ENCODE data around the gene SERINC1. TPM values are rescaled to one million over a fixed set of nuclear protein-coding genes. Genes with fewer than 3 reads are reported as not detected.

SERINC1 gene
- polyA plus RNA-seq, 1 donor from 2014 or later = 879 TPM

DNA sequence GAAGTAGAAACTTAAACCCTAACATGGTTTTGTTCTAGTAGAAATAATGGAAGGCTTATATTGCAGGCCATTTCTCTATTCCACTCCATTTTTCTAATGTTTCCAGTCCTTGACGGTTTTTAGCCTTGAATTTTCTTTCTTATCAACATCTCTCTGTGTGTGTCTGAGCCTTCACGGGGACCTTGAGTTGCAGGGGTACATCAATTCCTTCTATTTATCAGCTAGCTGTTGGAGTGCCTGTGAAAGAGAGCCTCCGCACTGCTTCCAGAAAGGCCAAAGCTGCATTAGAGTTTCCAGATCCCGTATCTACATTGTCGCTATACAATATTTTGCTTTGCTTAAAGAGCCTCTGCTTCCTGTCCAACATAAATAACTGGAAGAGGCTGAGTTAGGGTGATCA, 77.6 kb downstream of the SERINC1 start:
- no peak overlapping the region for H3K4me3 ChIP-seq (ENCODE audit: low read length)
- no peaks in the 10 kb centered on the region for H3F3A ChIP-seq (ENCODE audit: insufficient read depth, low read length, poor library complexity, severe bottlenecking)
- H3K4me2 ChIP-seq (ENCODE audit: low read length) = no peak overlapping the region
- no peak for TF ChIP-seq EZH2 (IDR thresholded peaks at IDR 0.05; ENCODE audit: borderline replicate concordance, insufficient read depth, low read length, poor library complexity, severe bottlenecking)
- TF ChIP-seq MXI1 (conservative IDR thresholded peaks at IDR 0.05; ENCODE audit: poor library complexity, severe bottlenecking) = no peak
- no peak for TF ChIP-seq POLR2AphosphoS5 (IDR thresholded peaks at IDR 0.05)
- no peak for TF ChIP-seq EP300 (conservative IDR thresholded peaks at IDR 0.05; ENCODE audit: poor library complexity, severe bottlenecking)
- TF ChIP-seq, protein P1, sequence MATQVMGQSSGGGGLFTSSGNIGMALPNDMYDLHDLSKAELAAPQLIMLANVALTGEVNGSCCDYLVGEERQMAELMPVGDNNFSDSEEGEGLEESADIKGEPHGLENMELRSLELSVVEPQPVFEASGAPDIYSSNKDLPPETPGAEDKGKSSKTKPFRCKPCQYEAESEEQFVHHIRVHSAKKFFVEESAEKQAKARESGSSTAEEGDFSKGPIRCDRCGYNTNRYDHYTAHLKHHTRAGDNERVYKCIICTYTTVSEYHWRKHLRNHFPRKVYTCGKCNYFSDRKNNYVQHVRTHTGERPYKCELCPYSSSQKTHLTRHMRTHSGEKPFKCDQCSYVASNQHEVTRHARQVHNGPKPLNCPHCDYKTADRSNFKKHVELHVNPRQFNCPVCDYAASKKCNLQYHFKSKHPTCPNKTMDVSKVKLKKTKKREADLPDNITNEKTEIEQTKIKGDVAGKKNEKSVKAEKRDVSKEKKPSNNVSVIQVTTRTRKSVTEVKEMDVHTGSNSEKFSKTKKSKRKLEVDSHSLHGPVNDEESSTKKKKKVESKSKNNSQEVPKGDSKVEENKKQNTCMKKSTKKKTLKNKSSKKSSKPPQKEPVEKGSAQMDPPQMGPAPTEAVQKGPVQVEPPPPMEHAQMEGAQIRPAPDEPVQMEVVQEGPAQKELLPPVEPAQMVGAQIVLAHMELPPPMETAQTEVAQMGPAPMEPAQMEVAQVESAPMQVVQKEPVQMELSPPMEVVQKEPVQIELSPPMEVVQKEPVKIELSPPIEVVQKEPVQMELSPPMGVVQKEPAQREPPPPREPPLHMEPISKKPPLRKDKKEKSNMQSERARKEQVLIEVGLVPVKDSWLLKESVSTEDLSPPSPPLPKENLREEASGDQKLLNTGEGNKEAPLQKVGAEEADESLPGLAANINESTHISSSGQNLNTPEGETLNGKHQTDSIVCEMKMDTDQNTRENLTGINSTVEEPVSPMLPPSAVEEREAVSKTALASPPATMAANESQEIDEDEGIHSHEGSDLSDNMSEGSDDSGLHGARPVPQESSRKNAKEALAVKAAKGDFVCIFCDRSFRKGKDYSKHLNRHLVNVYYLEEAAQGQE (IDR thresholded peaks at IDR 0.05; ENCODE audit: borderline replicate concordance) = no peak
- no peak for TF ChIP-seq SMC3 (conservative IDR thresholded peaks at IDR 0.05; ENCODE audit: poor library complexity)
- TF ChIP-seq, protein P2, sequence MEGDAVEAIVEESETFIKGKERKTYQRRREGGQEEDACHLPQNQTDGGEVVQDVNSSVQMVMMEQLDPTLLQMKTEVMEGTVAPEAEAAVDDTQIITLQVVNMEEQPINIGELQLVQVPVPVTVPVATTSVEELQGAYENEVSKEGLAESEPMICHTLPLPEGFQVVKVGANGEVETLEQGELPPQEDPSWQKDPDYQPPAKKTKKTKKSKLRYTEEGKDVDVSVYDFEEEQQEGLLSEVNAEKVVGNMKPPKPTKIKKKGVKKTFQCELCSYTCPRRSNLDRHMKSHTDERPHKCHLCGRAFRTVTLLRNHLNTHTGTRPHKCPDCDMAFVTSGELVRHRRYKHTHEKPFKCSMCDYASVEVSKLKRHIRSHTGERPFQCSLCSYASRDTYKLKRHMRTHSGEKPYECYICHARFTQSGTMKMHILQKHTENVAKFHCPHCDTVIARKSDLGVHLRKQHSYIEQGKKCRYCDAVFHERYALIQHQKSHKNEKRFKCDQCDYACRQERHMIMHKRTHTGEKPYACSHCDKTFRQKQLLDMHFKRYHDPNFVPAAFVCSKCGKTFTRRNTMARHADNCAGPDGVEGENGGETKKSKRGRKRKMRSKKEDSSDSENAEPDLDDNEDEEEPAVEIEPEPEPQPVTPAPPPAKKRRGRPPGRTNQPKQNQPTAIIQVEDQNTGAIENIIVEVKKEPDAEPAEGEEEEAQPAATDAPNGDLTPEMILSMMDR (IDR thresholded peaks at IDR 0.05; ENCODE audit: poor library complexity, severe bottlenecking) = no peak
- no peak for TF ChIP-seq RAD21 (conservative IDR thresholded peaks at IDR 0.05)
- no peak for TF ChIP-seq TAF1 (IDR thresholded peaks at IDR 0.05; ENCODE audit: low read depth)
- H3K79me2 ChIP-seq (replicated peaks; ENCODE audit: insufficient read depth, low read length) = no peaks in the 10 kb centered on the region
- no peaks in the 10 kb centered on the region for H3K27me3 ChIP-seq (ENCODE audit: insufficient read depth, low read depth, low read length)
- no peaks in the 10 kb centered on the region for H3K36me3 ChIP-seq (ENCODE audit: insufficient read depth, low read length)
- H3K27ac ChIP-seq (ENCODE audit: low read length) = no peak overlapping the region
- no peaks in the 10 kb centered on the region for H4K20me1 ChIP-seq (ENCODE audit: insufficient read depth)
- H3K9ac ChIP-seq (ENCODE audit: low read length) = no peak overlapping the region
- no peak overlapping the region for H2AFZ ChIP-seq (ENCODE audit: low read depth, low read length)
- H3K9me2 ChIP-seq (ENCODE audit: insufficient read depth, low read length) = no peaks in the 10 kb centered on the region
- H3K9me3 ChIP-seq (ENCODE audit: low read length) = no peaks in the 10 kb centered on the region

DNA sequence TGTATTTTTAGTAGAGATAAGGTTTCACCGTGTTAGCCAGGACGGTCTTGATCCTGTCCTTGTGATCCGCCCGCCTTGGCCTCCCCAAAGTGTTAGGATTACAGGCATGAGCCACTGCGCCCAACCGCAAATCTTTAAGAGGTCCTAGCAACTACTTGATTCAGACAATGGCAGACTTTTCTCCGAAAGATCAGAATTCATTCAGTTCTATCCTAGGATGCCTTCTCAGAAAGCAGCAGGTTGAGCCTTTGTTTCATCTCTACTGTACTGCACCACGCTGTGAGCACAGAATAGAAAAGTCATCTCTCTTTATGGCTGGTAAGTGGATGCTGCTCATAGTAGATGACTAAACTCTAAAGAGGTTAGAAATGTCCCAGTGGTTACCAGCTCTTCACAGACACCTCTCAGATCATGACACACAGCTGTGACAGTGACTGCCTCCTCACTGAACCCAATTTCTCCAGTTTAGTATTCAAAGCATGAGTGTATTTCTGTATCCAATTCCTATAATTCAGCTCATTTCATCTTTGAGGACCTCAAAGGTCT, 78.2 kb downstream of the SERINC1 start:
- Histone ChIP-seq H3K27ac (ENCODE audit: low read length) (no peak overlapping the region), H4K20me1 (ENCODE audit: insufficient read depth) (no peaks in the 10 kb centered on the region), H3K79me2 (replicated peaks; ENCODE audit: insufficient read depth, low read length) (no peaks in the 10 kb centered on the region), H3K9me2 (ENCODE audit: insufficient read depth, low read length) (no peaks in the 10 kb centered on the region), H3K4me3 (ENCODE audit: low read length) (no peak overlapping the region), H3K9me3 (ENCODE audit: low read length) (no peaks in the 10 kb centered on the region), H3K36me3 (ENCODE audit: insufficient read depth, low read length) (no peaks in the 10 kb centered on the region), H3K4me2 (ENCODE audit: low read length) (no peak overlapping the region), H2AFZ (ENCODE audit: low read depth, low read length) (no peak overlapping the region), H3F3A (ENCODE audit: insufficient read depth, low read length, poor library complexity, severe bottlenecking) (no peaks in the 10 kb centered on the region), H3K9ac (ENCODE audit: low read length) (no peak overlapping the region), H3K27me3 (ENCODE audit: insufficient read depth, low read depth, low read length) (no peaks in the 10 kb centered on the region)
- no peak for TF ChIP-seq POLR2AphosphoS5 (IDR thresholded peaks at IDR 0.05)
- no peak for TF ChIP-seq SMC3 (conservative IDR thresholded peaks at IDR 0.05; ENCODE audit: poor library complexity)
- no peak for TF ChIP-seq RAD21 (conservative IDR thresholded peaks at IDR 0.05)
- TF ChIP-seq EZH2 (IDR thresholded peaks at IDR 0.05; ENCODE audit: borderline replicate concordance, insufficient read depth, low read length, poor library complexity, severe bottlenecking) = no peak
- TF ChIP-seq, protein P1 (IDR thresholded peaks at IDR 0.05; ENCODE audit: borderline replicate concordance) = no peak
- TF ChIP-seq, protein P2 (IDR thresholded peaks at IDR 0.05; ENCODE audit: poor library complexity, severe bottlenecking) = no peak
- TF ChIP-seq TAF1 (IDR thresholded peaks at IDR 0.05; ENCODE audit: low read depth) = no peak
- TF ChIP-seq MXI1 (conservative IDR thresholded peaks at IDR 0.05; ENCODE audit: poor library complexity, severe bottlenecking) = no peak
- no peak for TF ChIP-seq EP300 (conservative IDR thresholded peaks at IDR 0.05; ENCODE audit: poor library complexity, severe bottlenecking)

All from neural cell (in vitro differentiated cells).